Panc1 (cell line): ENCODE measurements around the gene EIF3B. TPM values are rescaled to one million over a fixed set of nuclear protein-coding genes. Genes with fewer than 3 reads are reported as not detected.
A peak's percentile ranks its signal among the peaks of the same experiment; 100 is the strongest.
"Not testable (repeated sequence)": the region's sequence is repeated elsewhere in the genome, so short reads cannot be mapped to it uniquely, and the experiment has no call there.

Experiments
- ATAC-seq: fragments of 200-7000 bp; cut with Tn5 transposase; 2 replicates; pipeline ENCODE4 v1.9.1; 2020; ENCODE audit warnings: mild to moderate bottlenecking, moderate library complexity
- BruUV-seq: library from RNA; stranded (reverse); fragments of 400-500 nt; replicated peaks from 2 replicates; lab custom pipeline; 2021; lab: Mats Ljungman, UMichigan
- CTCF ChIA-PET: fragments of 300-600 bp; sonication (Branson Sonifier 250); formaldehyde crosslinking; loops from one replicate; lab custom pipeline; 2022; ENCODE audit warnings: antibody characterized with exemption; lab: Charles Lee
- POLR2A ChIA-PET: fragments of 300-600 bp; sonication (Branson Sonifier 250); formaldehyde crosslinking; loops from one replicate; lab custom pipeline; 2022; ENCODE audit warnings: antibody characterized with exemption; lab: Charles Lee
- DNase-seq: peaks from one replicate; pipeline ENCODE4 v3.0.0-alpha.2; 2010; ENCODE audit warnings: low read depth, low spot score
- H3K27ac ChIP-seq: 2 replicates; pipeline ENCODE4 v1.5.1; 2011; ENCODE audit warnings: mild to moderate bottlenecking, low read length, inconsistent platforms
- H3K27me3 ChIP-seq: fragments of 200-500 bp; sonication (Bioruptor generic); 2 replicates; pipeline ENCODE4 v1.6.0; 2014; ENCODE audit warnings: low read length, inconsistent platforms; ENCODE audit not compliant: control insufficient read depth, insufficient read depth
- H3K36me3 ChIP-seq: fragments of 200-500 bp; sonication (Bioruptor generic); 2 replicates; pipeline ENCODE4 v1.5.1; 2014; ENCODE audit warnings: inconsistent platforms, mild to moderate bottlenecking, low read length, moderate library complexity; ENCODE audit not compliant: control insufficient read depth, insufficient read depth
- H3K4me1 ChIP-seq: 2 replicates; pipeline ENCODE4 v1.5.1; 2011; ENCODE audit warnings: inconsistent platforms, mild to moderate bottlenecking, low read length, moderate library complexity; ENCODE audit not compliant: control insufficient read depth, insufficient read depth
- H3K4me3 ChIP-seq, 2 experiments: 2 replicates each; pipeline ENCODE4 v1.5.1; 2011 to 2012; ENCODE audit warnings: low read depth in 2 of 2, low read length in 2 of 2, mild to moderate bottlenecking in 2 of 2, inconsistent platforms in 1 of 2, moderate library complexity in 1 of 2
- H3K9me3 ChIP-seq: fragments of 200-500 bp; sonication (Bioruptor generic); 2 replicates; pipeline ENCODE4 v1.5.1; 2014; ENCODE audit warnings: low read depth, mild to moderate bottlenecking, inconsistent platforms, low read length, moderate library complexity; ENCODE audit not compliant: control insufficient read depth, insufficient read depth
- POLR2AphosphoS5 ChIP-seq: IDR thresholded peaks from 2 replicates; pipeline ENCODE4 v1.6.1; 2012; ENCODE audit warnings: mild to moderate bottlenecking, low read depth, low read length, moderate library complexity
- SIN3A ChIP-seq: IDR thresholded peaks from 2 replicates; pipeline ENCODE4 v1.6.1; 2012; ENCODE audit warnings: low read depth, mild to moderate bottlenecking, low read length, moderate library complexity, borderline replicate concordance; ENCODE audit not compliant: insufficient read depth
- TCF7L2 ChIP-seq: IDR thresholded peaks from 2 replicates; pipeline ENCODE4 v1.6.1; 2011; ENCODE audit warnings: mild to moderate bottlenecking, low read depth, low read length, inconsistent platforms
- in situ Hi-C: cut with HindIII; loops from 2 replicates; pipeline ENCODE4 v1.10.0; 2016; ENCODE audit warnings: low sequenced_read_pairs, low pct_unique_long_range_greater_than_20kb
- intact Hi-C: fragments of 100-400 bp; cut with micrococcal nuclease; formaldehyde crosslinking; loops from one replicate; pipeline ENCODE4 v1.10.0; 2022; ENCODE audit not compliant: unreplicated experiment
- total RNA-seq: library from RNA; stranded (reverse); gene quantifications from one replicate; pipeline ENCODE4 v1.2.1, GENCODE V29; 2021; ENCODE audit not compliant: unreplicated experiment
- TF ChIP-seq, protein P1 (sequence below), 2 experiments: IDR thresholded peaks; 2 replicates each; pipeline ENCODE4 v1.6.1; 2011 to 2012; ENCODE audit warnings: low read depth in 2 of 2, control low read depth in 1 of 2, low read length in 1 of 2, mild to moderate bottlenecking in 1 of 2, moderate library complexity in 1 of 2; ENCODE audit not compliant: insufficient read depth in 1 of 2
- TF ChIP-seq, protein P2 (sequence below): fragments of 450-650 bp; IDR thresholded peaks from 2 replicates; pipeline ENCODE4 v1.5.1; 2017; ENCODE audit warnings: mild to moderate bottlenecking

EIF3B gene
- total RNA-seq, 1 experiment from 2014 or later: 432 TPM

DNA sequence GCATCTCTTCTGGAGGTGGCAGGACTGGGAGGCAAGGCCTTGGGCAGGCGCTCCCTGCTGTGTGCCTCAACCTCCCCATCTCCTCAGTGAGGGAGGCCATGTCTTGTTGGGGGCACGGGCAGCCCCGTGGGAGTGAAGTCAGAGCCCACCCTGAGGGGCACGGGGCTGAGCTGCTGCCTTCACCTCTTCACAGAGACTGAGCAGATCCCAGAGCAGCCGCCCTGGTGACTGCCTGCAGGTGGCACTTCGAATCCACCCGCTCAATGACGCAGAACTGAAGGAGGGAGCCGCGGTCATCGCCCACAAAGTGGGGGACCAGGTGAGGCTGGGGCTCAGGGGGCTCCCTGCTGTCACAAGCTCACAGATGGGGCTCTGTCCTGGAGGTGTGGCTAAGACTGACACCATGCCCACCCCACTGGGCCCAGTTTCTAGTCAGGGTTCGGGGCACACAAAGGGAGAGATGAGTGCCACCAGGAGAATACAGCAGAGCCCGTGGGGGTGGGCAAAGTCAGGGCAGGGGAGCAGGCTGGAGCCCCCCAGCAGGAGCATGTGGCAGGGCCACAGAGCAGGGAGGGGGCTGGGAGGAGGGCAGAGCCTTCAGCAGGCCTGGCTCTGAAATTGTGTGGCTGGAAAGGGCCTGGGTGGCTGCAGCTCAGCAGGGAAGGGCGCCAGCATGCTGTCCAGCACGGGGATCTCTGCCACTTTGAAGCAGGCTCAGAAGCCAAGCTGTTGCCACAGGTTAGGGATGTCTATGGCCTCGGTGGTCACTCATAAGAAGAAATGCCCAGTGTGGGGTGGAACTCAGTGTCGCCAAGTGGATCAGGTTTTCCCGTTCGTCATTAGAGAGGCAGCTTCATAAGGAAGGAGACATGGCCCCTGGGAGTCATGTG lies 30.0 kb downstream of the EIF3B start:
- intact Hi-C loops (no loop called here), in situ Hi-C loops (no loop called here)
- POLR2A ChIA-PET: no interaction called here
- no peak; the same call in 1 of the 2 replicates for TF ChIP-seq POLR2AphosphoS5
- TF ChIP-seq, protein P1, sequence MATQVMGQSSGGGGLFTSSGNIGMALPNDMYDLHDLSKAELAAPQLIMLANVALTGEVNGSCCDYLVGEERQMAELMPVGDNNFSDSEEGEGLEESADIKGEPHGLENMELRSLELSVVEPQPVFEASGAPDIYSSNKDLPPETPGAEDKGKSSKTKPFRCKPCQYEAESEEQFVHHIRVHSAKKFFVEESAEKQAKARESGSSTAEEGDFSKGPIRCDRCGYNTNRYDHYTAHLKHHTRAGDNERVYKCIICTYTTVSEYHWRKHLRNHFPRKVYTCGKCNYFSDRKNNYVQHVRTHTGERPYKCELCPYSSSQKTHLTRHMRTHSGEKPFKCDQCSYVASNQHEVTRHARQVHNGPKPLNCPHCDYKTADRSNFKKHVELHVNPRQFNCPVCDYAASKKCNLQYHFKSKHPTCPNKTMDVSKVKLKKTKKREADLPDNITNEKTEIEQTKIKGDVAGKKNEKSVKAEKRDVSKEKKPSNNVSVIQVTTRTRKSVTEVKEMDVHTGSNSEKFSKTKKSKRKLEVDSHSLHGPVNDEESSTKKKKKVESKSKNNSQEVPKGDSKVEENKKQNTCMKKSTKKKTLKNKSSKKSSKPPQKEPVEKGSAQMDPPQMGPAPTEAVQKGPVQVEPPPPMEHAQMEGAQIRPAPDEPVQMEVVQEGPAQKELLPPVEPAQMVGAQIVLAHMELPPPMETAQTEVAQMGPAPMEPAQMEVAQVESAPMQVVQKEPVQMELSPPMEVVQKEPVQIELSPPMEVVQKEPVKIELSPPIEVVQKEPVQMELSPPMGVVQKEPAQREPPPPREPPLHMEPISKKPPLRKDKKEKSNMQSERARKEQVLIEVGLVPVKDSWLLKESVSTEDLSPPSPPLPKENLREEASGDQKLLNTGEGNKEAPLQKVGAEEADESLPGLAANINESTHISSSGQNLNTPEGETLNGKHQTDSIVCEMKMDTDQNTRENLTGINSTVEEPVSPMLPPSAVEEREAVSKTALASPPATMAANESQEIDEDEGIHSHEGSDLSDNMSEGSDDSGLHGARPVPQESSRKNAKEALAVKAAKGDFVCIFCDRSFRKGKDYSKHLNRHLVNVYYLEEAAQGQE (IDR thresholded peaks at IDR 0.05; ENCODE audit: insufficient read depth in 1 of 2, low read depth in 2 of 2, low read length in 1 of 2): 0 out of 4 replicates have a peak, but pooled peaks of 1 of the 2 experiments have one; percentile 62
- TF ChIP-seq, protein P2, sequence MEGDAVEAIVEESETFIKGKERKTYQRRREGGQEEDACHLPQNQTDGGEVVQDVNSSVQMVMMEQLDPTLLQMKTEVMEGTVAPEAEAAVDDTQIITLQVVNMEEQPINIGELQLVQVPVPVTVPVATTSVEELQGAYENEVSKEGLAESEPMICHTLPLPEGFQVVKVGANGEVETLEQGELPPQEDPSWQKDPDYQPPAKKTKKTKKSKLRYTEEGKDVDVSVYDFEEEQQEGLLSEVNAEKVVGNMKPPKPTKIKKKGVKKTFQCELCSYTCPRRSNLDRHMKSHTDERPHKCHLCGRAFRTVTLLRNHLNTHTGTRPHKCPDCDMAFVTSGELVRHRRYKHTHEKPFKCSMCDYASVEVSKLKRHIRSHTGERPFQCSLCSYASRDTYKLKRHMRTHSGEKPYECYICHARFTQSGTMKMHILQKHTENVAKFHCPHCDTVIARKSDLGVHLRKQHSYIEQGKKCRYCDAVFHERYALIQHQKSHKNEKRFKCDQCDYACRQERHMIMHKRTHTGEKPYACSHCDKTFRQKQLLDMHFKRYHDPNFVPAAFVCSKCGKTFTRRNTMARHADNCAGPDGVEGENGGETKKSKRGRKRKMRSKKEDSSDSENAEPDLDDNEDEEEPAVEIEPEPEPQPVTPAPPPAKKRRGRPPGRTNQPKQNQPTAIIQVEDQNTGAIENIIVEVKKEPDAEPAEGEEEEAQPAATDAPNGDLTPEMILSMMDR: no peak
- H3K27ac ChIP-seq: no peak overlapping the region
- ATAC-seq (peak; percentile 52), DNase-seq (no peak)
- H3K27me3 ChIP-seq: no peaks in the 10 kb centered on the region
- CTCF ChIA-PET: interaction anchor here (0.6 to 1.7 kb wide), 2 partner anchors 14 to 85 kb away, joined by 3 to 8 read pairs; no protein-coding TSS in a partner anchor
- no peak overlapping the region for H3K4me3 ChIP-seq
- peaks cover 5% of the 10 kb centered on the region; the same call in 1 of the 2 replicates for H3K36me3 ChIP-seq
- no peaks in the 10 kb centered on the region for H3K9me3 ChIP-seq
- no peaks in the 10 kb centered on the region for H3K4me1 ChIP-seq
- BruUV-seq: no TSS peak

DNA sequence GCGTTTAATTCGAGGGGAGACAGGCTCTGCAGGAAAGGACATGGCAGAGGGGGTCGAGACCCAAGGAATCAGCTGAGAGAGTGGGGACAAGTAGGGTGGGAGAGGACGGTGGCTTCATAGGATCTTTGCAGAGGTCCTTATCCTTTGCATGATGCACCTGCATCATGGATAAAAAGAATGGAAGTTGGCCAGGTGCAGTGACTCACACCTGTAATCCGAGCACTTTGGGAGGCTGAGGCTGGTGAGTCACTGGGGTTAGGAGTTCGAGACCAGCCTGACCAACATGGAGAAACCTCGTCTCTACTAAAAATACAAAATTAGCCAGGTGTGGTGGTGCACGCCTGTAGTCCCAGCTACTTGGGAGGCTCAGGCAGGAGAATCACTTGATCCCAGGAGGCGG lies 31.5 kb downstream of the EIF3B start:
- in situ Hi-C loops, H3K4me1 ChIP-seq, H3K27me3 ChIP-seq, H3K27ac ChIP-seq, ATAC-seq, H3K36me3 ChIP-seq, BruUV-seq, H3K4me3 ChIP-seq, POLR2A ChIA-PET, DNase-seq, intact Hi-C loops, H3K9me3 ChIP-seq: not testable (repeated sequence)
- CTCF ChIA-PET: interaction anchor here (0.7 kb wide), 1 partner anchor 573 kb away, joined by 4 read pairs; no protein-coding TSS in a partner anchor

DNA sequence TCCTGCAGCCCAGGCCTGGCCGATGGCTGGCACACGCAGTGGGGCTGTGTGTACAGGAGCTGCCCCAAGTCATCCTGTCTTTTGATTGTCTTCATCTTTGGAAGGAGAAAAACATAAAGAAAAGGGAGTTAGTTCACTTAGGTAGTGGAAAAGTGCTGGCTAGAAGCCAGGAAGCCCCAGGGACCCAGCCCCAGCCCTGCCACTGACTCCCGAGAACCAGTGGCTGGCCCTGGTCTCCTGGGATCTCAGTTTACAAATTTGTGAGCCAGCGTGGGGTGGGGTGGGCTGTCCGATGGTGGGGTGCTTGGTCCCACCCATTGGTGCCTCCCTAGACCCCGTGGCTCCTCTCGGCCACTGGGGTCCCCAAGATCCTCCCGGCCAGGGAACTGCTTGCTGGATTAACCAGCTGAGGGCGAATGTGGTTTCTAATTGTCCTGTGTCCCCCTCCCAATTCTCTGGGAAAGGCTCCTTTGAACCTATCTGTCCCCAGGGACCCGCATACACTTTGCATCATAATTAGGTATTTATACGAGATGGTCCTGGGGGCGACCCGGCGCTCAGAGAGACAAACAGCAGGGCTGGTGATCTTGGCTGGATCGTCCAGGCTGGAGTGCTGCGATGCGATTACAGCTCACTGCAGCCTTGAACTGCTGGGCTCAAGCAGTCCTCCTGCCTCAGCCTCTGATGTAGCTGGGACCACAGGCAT lies 32.5 kb downstream of the EIF3B start:
- H3K27me3 ChIP-seq: no peaks in the 10 kb centered on the region
- ATAC-seq: no peak
- ChIA-PET CTCF (interaction anchor here (1.1 kb wide), 1 partner anchor 45 kb away, joined by 4 read pairs; no protein-coding TSS in a partner anchor), POLR2A (interaction anchor here (0.6 kb wide), 1 partner anchor 10 kb away, joined by 6 read pairs; no protein-coding TSS in a partner anchor)
- no TSS peak for BruUV-seq
- in situ Hi-C loops (no loop called here), intact Hi-C loops (no loop called here)
- H3K36me3 ChIP-seq: no peaks in the 10 kb centered on the region
- TF ChIP-seq TCF7L2 (no peak), SIN3A (no peak), POLR2AphosphoS5 (no peak)
- TF ChIP-seq, protein P2: no peak
- TF ChIP-seq, protein P1 (IDR thresholded peaks at IDR 0.05; ENCODE audit: insufficient read depth in 1 of 2, low read depth in 2 of 2, low read length in 1 of 2): no peak
- no peaks in the 10 kb centered on the region for H3K9me3 ChIP-seq
- H3K27ac ChIP-seq: no peak overlapping the region
- DNase-seq: no peak
- no peak overlapping the region for H3K4me3 ChIP-seq
- H3K4me1 ChIP-seq: no peaks in the 10 kb centered on the region
